Cerebellar cortex (tissue), 1 donor: ENCODE results near the gene ANO1.
A peak's percentile ranks its signal among the peaks of the same experiment; 100 is the strongest.

Source experiments
- DNase-seq: peaks from one replicate; pipeline ENCODE4 v3.0.0-alpha.2; 2015; ENCODE audit warnings: low spot score

ANO1 gene

GRCh38 chr11:70167120-70167519, 89.0 kb downstream of the ANO1 start:
- DNase-seq, result no peak

DNA sequence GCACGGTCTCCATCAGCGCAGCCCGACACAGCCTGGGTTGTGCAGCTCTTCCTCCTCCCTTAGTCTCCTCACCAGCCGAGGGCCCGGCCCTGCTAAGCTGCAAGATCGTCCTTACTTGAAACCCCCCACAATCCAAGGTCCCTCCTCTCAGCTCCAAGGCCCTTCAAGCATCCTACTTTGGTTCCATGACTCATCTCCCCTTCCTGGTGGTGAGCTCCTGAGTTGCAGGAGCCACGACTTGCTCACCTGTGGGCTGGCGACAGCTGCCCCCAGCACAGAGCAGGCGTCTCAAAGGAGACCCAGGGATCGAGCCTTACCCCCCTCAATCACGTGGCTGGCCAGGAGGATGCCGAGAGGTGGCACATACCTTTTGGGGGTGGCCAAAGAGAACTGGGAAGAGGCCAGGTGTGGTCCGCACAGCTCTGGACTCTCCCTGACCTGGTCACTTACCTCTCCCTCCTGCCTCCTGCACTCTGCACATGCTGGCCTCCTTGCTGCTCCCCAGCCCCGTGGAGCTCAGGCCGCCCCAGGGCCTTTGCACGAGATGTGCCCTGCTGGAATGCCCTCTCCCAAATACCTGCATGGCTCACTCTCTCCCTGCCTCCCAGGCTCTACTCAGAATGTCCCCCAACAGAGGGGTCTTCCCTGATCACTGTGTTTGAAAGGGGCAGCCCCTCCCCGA, 89.7 kb downstream of the ANO1 start:
- DNase-seq, result no peak

DNA sequence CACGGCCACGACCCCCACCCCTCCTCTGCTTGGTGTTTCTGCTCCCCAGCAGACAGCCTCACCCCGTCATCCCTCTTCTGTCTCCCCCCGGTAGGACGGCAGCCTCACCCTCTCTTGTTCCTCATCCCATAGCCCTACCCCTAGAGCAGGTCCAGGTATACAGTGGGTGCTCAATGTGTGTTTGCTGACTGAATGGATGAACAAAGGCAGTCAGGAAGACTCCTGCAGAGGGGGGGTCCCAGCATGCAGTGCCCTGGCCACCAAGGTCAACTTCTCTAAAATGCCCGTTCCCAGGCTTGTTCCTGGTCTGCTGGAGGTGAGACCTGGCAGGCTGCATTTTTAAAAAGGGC, 90.3 kb downstream of the ANO1 start:
- no peak for DNase-seq

GRCh38 chr11:70169127-70169526, 91.0 kb downstream of the ANO1 start:
- no peak for DNase-seq

DNA sequence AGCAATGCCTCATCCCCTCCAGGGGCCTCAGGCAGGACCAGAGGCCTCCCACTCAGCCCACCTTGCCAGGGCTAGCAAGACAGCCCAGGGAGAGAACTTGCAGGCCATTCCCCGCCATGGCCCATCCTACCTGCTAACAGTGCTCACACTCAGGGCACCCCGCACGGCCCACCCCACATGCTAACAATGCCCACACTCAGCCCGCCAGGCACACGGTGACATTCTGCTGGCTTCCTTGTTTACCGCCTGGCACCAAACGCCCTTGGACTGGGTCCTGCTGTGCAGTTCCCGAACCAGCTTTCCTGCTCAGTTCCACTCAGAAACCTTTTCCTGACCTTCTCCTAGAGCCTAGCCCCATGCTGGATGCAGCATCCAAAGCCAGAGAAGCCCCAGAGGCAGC, 91.5 kb downstream of the ANO1 start:
- no peak for DNase-seq

DNA sequence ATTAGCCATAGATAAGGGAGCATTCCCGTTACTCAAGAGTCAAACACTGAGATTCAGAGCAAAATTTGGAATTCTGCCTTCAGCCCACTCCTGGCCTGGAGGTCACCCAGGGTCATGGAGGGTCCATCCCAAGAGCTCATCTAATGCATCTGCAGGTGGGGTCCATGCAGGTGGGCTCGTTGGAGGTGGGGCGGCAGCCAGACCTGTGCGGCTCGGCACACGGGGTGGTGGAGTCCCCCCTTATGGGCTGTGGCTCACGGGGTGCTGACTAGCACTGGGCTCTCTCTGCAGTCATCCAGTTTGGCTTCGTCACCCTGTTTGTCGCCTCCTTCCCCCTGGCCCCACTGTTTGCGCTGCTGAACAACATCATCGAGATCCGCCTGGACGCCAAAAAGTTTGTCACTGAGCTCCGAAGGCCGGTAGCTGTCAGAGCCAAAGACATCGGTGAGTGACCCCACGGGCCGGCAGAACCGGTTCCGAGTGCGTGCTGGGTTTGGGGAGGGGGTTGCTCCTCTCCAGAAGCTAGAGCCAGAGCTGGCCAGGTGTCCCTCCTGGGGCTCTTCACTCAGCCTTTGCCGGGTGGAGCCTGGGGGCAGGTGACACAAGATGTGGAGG, 92.6 kb downstream of the ANO1 start:
- DNase-seq, result no peak

GRCh38 chr11:70173018-70173417, 94.9 kb downstream of the ANO1 start:
- DNase-seq, result no peak

DNA sequence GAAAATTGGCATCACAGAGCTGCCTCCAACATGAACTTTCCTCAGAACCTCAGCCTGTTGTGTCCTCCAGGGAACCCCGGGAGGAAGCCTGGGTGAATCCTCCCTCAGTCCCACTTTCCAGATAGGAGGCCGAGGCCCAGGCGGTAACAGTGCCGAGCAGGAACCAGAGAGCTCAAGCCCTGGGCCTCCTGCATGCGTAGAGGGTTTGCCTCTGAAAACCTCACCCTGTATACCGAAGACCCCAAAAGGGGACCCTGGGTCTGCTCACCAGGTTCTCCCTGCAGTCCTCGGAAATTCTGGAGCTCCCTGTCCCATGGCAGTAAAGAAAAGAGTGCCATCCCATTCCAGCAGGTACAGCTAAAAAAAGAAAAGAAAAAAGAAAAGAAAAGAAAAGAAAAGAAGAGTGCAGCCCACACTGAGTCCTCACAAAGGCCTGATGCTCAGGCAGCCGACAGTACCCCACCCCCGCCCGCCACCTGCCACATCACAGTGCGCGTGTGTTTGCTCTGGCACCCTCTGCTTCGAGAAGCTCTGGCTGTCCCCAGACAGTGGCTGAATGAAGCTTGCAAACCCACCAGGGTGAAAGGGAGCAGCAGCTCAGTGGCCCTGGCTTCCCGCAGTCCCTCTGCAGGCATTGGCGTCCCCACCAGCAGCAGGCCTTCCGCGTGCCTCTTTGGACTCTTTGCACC, 96.6 kb downstream of the ANO1 start:
- DNase-seq, result no peak

DNA sequence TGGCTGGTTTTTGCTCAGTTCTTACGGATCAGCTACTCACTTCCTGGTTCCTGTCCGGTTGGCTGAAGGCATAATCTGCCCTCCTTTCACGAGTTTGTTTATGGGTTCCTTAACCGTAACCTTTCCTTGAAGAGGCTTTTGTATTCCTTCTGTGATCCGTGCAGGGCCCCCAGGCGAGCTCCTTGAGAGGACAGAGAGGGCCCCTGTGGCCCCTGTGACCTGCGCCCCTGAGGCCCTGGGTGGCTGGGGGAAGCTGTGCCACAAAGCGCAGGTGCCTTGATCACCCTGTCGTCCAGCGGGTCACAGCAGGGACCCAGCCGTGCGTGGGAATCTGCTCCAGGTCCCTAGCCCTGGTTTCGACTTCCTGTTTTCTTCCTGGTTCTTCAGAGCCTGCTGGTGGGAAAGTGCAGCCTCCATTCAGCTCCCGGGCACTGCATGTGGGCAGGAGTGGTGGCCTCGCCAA, 97.2 kb downstream of the ANO1 start:
- DNase-seq, result no peak

GRCh38 chr11:70176940-70177689, 99.0 kb downstream of the ANO1 start:
- DNase-seq, result peak; percentile 10

GRCh38 chr11:70180906-70181305, 102.8 kb downstream of the ANO1 start:
- DNase-seq, result no peak

GRCh38 chr11:70182266-70182665, 104.1 kb downstream of the ANO1 start:
- no peak for DNase-seq

GRCh38 chr11:70183032-70183431, 104.9 kb downstream of the ANO1 start:
- no peak for DNase-seq

- DNase-seq, result no peak
Observed at GRCh38 chr11:70183483-70184176, 105.5 kb downstream of the ANO1 start.

GRCh38 chr11:70184396-70184795, 106.3 kb downstream of the ANO1 start:
- DNase-seq, result no peak

GRCh38 chr11:70185348-70186055, 107.4 kb downstream of the ANO1 start:
- no peak for DNase-seq

- DNase-seq, result no peak
Observed at GRCh38 chr11:70186420-70186819, 108.3 kb downstream of the ANO1 start.

DNA sequence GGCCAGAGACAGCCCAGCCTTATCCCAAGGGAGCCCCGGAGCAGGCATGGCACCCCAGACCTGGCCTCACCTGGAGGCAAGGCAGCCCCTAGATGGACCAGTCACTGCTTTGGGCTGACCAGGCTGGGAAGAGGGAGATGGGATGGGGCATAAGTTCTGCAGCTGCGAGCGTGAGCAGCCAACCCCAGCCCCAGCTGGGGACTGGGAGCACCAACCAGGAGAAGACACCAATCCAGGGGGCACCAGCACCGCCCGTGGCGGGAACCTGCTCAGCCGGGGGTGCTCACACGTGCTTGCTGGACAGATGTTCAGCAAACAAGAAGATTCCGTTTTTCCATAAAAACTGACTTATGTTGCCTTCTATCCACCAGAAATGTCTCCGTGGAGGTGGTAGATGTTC, 108.8 kb downstream of the ANO1 start:
- no peak for DNase-seq

- no peak for DNase-seq
Observed at GRCh38 chr11:70187771-70188170, 109.7 kb downstream of the ANO1 start.

DNA sequence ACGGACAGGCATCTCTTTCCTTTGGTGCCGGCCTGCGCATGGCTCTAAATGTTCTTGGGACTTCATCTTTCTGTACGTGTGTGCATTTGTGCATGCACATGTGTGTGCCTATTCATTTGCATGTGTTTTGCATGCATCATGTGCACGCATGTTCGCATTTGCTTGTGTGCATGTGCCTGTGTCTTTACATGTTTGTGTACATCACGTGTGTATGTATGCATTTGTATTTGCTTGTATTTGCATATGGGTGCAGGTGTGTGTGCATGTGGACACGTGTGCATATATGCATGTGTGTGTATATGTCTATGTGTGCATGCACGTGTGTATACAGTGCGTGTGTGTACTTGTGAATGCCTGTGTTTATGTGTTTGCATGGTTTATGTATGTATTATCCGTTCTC, 111.5 kb downstream of the ANO1 start:
- no peak for DNase-seq

- DNase-seq, result peak; percentile 44
Observed at GRCh38 chr11:70191495-70192140, 113.5 kb downstream of the ANO1 start.
